LNCaP clone FGC (cell line): ENCODE results near the gene RND3.

Experiments used
- DNase-seq: peaks from one replicate; pipeline ENCODE4 v3.0.0-alpha.2; 2011; ENCODE audit warnings: low read depth
- H3K4me3 ChIP-seq: 2 replicates; pipeline ENCODE4 v1.5.1; 2011; ENCODE audit warnings: mild to moderate bottlenecking, low read depth, low read length, control low read depth
- CTCF ChIP-seq: IDR thresholded peaks from 2 replicates; pipeline ENCODE4 v1.5.1; 2012; ENCODE audit warnings: mild to moderate bottlenecking; ENCODE audit not compliant: control insufficient read depth, insufficient read depth; ENCODE audit errors: extremely low read depth

RND3 gene

GRCh38 chr2:150425121-150425955 lies 62.1 kb downstream of the RND3 start:
- TF ChIP-seq CTCF, result no peak
- DNase-seq, result no peak
- no peak overlapping the region for H3K4me3 ChIP-seq

DNA sequence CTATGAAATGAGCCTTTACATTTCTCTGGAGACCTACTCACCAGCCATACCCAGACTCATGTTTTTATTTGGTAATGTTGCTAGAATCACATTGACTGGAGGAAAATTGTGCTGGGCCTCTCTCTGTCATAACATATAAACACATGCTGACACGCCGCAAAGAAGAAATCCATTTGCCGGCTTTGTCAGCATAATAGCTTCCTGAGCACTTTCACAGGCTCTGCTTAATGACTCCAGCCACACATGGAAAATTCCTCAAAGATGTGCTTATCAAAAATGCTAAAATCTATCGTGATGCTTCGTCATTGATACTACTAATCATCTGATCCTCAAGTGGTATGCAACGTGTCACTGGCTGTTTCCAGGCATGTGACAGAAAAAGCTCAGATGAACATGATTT lies 63.1 kb downstream of the RND3 start:
- DNase-seq, result no peak
- no peak for TF ChIP-seq CTCF

GRCh38 chr2:150421126-150421651 lies 66.3 kb downstream of the RND3 start:
- no peak for TF ChIP-seq CTCF
- DNase-seq, result no peak
- no peak overlapping the region for H3K4me3 ChIP-seq

More for the DNA sequence above, 63.1 kb downstream of the RND3 start:
- H3K4me3 ChIP-seq, result no peak overlapping the region

- TF ChIP-seq CTCF, result no peak
- no peak for DNase-seq
- H3K4me3 ChIP-seq, result no peak overlapping the region
Observed at GRCh38 chr2:150418916-150419315, 68.6 kb downstream of the RND3 start.
